Activated CD8-positive, alpha-beta memory T cell treated with anti-CD3 and anti-CD28 coated beads, Interleukin-2, amount 50 U/mL, for 4 hours (primary cell): ENCODE data around the gene LHX4.

Source experiments
- DNase-seq: peaks from one replicate; pipeline ENCODE4 v3.0.0-alpha.2; 2020

LHX4 gene

DNA sequence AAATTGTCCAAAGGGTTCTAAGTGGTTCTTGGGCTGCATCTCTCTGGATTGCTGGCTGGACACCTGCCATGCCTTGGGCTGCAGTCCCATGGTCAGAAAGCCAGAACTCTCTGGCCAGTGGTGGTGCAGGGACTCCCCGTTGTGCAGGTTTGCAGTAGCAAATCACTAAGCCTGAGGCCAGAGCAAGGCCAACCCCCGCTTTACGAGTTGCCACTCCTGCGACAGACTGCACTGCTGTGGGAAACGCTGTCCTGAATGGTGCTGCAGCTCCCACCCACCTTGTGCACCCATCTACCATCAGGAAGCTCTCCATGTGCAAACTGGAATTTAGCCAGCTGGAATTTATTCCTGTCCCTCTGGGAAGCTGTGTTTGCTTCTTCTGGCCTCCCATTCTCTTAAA is 45.7 kb downstream of the LHX4 start:
- no peak for DNase-seq

DNA sequence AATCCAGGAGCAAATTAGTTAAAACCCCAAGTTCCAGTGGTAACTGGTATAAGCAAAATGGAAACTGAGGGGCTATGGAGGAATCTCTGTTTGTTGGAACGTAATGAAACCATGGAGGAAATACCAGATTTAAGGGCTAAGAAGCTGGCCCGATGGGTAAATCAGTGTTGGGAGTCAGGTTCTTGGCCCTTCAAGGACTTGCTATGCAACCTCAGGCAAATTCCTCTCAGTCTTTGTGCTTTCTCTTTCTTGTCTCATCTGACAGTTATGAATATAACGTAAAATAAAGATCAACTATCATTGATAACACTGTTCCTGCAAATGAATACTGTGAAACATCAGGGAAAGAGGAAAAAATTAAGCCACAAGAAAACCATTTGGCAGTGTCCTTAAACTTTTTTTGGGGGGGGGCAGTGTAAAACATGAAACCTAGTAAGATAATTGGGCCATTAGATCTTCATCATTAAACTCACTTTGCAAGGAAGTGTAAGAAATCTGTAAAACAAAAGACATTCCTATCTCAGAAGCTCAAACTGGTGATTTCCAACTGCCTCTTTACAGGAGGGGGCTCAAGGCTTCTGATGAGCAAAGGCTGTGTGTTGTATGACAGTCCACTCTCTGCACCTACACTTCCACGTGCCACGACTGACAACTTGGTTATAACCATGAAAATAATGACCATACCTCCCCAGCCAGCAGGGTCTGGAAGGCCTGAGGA is 47.6 kb downstream of the LHX4 start:
- no peak for DNase-seq

DNA sequence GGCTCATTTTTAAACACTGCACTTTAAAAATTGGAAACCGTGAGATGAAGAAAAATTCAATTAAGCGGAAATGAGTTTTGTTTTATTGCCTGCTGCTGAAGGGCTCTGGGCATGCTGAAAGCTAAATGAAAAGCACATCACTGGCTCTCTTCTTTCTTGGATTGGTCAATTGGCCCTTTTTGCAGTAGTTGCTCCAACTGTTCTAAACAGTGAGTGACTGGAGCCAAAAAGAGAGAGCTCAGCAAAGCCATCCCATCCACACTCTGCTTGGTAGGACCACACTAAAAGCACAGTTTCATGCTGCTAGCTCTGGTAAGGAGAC is 48.1 kb downstream of the LHX4 start:
- no peak for DNase-seq

DNA sequence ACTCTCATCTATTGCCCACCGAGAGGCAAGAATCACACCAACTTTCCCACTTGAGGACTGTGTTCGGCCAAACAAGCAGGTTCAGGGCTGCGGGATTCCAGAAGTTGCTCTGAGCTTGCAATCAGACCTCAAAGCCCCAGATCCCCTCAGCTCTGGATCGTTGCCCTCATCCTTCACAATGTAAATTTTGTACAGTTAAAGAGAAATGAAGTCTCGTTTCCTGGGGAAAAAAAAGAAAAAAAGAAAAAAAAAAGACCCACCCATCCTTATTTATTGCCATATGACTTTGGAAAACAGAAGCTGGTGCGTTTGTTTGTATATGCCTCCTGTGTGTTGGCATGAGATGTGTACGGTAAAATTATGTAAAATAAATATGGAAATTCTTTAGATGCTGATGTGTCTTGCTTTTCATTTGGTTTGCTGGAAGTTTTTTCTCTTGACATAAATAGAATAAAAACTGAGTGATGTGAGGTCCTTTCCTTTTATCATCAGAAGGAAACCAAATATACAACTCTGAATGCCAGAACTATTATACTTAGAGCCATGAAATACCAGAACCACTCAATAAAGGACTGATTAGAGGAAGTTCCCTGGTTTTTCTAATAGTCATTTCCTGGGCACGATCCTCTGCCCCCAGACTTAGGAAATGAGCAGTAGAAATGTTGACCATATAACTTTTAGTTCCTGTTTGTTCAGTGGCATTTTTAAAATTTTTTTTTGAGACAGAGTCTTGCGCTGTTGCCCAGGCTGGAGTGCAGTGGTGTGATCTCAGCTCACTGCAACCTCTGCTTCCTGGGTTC is 48.7 kb downstream of the LHX4 start:
- DNase-seq, result no peak

DNA sequence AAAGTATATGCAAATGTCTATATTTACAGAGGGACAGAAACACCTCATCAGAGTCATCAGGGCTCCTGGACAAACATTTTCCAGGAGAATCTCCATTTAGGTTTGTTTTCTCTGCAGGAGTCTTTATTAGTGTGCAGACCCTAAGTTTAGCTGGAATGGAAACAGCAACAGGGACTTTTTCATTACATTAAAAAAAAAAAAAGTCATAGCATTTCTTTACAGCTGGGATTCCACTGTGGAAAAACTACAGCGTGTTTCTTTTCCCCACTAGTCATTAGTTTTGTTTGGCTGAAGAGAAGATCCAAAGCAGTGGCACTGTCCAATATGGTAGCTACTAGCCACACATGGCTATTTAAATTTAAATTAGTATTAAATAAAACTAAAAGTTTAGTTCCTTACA is 49.6 kb downstream of the LHX4 start:
- no peak for DNase-seq

DNA sequence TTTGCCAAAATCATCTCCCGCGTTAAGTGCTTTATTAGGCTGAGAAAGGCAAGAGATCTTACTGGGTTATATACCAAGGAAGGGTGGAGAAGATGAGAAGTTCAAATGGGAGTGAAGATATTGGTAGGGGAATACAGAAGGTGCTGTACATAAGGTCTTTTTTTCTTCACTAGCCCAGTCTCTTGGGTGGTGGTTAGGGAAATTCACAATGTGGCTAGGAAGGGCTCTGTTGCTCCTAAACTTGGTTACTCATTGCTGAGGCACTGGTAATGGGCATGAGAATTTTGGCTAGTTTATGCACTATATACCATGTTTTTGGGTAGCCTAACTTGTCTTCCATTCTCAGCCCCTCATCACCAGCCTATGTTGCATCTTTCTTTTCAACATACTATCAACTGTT is 50.6 kb downstream of the LHX4 start:
- DNase-seq, result no peak

DNA sequence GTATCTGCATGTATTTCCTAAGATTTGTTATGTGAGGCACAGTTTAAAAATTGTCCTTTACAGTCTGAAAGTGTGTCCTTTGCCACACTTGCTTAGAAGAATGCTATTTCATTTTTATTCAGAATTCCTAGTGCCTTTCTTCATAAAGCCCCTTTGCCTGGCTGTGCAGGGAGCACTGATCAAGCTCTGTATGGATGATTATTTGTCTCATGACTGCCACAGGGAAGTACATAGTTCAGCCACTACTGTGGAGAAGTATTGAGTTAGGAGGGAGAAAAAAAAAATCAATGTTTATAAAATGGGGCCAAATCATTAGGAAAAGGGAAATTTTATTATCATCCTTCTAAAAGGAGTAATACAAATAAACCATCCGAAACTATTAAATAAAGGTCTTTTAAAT is 51.4 kb downstream of the LHX4 start:
- DNase-seq, result no peak

DNA sequence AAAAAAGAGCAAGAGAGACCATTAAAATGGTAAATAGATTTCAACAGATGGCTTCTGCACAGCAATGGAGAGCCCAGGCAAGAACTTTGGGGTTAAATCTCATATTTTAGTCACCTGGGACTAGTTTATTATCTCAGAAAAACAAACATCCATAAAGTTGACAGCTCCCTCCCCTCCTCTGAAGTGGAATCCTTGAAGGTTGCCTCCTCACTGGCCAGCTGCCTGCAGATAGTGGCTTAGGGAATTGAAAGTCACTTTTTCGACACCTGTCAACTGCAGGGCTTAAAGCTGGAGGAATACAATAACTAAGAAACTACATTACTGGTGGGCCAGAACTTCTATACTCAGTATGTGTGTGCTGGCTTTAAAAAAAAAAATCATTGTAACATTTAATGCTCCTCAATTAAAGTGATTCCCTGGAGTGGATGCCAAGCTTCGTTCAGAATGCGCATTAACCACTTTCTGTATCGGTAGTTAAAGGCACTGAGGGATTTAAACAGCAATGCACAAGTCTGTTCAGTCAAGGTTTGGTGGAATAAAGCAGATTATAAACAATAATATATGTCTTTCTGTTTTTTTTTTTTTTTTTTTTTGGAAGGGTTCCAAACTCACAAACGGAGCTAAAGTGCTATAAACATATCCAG is 52.5 kb downstream of the LHX4 start:
- DNase-seq, result no peak

DNA sequence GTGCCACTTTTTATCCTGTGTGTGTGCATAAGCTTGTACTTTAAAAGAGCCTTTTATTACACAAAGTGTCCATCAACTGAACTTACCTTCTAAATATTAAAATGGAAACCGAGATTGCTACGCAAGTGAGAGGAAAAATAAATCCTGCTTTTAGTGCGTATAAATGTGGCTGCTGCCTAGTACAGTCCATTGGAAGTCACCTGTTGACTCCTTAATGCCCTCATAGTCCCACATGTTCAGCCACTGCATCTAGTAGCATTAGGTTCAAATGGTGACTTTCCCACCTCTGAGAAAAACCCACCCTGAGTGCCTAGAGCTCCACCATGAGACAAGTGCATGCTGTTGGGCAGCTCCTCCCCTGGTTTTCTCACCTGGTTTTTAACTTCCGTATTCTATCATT is 53.0 kb downstream of the LHX4 start:
- no peak for DNase-seq

DNA sequence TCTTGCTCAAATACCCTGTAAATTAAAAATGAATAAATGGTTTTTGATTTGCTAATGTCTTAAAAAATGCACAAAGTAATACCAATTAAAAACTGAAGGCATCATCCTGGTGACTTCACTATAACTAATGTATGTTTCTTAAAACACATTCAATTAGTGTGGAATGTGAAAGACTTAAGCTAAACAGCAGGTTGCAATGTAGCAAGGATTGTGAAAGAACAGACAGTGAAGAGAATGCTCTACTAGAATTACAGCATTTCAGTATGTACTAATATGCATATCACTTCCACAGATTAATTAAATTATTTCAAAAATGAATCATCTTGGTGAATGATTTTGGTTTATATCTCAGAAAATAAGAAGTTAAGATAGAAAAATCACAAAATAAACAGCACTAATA is 56.4 kb downstream of the LHX4 start:
- no peak for DNase-seq

DNA sequence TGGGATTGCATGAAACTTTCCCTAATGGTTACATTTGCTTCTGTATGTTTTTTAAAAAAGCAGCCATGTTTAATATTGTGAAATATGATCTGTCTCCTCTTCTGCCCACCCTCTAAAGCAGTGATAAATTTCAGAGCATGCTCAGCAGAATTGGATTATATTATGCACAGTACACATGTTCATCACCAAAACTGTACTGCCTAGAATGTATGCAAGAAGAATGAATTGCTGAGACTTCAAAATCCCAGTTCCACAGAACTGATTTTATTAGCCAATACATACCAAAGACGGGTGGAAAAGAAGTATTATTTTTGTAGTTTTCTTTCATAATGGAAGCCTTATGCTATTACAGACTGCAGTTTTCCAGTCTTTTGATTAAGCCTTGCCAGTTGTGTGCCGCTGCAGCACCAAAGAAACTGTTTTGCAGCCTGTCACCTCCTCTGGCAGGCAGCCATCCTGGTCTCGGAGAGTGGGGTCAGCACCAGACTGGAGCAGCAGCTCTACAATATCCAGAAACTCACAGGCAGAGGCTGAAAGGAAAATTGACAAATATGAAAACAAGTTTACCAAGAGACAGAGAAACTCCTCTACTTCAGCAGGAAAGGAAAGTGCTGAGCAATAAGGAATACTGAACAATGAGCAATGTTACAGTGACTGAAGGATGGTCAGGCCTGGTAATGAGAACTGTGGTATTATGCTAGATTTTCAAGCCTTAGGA is 58.1 kb downstream of the LHX4 start:
- no peak for DNase-seq

DNA sequence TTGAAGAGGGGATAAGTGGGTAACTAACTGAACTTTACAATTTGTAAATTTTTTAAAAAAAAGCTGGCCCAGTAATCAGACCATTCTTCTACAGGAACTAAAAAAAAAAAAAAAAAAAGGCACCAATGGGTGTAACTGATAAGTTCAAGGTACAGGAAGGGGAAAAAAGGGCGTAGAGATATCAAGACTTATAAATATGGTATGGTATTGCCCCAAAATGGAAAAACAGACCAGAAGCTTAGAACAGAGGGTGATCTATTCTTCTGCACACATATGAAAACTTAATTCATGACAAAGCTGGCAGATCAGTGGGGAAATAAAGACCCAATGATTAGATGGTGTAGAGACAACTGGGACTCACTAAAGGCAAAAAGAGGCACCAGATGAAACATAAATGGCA is 58.9 kb downstream of the LHX4 start:
- DNase-seq, result no peak

DNA sequence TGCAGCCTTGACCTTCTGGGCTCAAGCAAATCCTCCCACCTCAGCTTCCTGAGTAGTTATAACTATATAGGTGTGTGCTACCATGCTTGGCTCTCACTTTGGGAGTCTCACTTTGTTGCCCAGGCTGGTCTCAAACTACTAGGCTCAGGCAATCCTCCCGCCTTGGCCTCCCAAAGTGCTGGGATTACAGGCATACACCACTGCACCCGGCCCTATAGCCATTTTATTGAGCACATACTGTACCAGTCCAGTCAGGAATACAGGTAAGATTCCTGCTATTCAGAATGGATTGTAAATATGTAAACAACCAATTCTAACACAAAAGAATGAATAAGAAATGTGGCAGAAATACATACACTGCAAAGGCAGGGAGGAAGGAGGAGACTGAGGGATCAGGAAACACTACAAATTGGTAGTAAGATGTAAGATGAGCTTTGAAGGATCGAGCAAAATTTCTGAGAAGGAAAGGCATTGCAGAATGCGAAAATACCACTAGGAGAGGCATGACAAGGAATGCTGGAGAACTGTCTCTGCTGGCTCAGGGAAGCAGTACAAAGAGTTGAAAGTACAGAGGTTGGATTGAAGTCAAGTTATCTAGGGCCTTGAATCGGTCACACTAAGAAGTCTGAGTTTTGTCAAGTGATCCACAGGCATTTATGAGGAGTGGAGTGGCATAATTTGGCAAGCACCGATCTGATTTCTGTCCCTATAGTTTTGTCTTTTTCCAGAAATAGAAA is 60.4 kb downstream of the LHX4 start:
- DNase-seq, result no peak

DNA sequence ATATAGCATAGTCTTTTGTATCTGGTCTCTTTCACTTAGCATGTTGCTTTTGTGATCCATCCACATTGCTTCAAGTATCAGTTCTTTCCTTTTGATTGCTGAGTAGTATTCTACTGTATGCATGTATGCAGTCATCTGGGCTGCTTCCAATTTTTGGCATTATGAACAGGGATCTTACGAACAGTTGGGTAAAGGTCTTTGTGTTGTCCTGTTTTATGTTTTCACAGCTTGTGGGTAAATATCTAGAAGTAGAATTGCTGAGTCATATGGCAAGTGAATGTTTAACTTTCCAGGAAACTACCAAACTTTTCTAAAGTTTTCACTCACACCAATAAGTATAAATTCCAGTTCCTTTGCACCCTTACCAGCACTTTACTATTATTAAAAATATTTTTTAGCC is 60.9 kb downstream of the LHX4 start:
- DNase-seq, result no peak

DNA sequence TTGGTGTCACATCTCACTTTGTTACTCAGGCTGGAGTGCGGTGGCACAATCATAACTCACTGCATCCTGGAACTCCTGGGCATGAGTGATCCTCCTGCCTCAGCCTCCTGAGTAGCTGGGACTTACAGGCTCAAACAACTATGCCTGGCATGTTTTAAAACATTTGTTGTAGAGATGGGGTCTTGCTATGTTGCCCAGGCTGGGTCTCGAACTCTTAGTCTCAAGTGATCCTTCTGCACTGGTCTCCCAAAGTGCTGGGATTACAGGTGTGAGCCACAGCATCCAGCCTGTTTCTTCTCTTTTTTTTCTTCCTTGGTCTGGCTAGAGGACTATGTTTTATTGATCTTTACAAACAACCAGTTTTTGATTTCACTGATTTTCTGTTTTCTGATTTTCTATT is 64.6 kb downstream of the LHX4 start:
- no peak for DNase-seq

DNA sequence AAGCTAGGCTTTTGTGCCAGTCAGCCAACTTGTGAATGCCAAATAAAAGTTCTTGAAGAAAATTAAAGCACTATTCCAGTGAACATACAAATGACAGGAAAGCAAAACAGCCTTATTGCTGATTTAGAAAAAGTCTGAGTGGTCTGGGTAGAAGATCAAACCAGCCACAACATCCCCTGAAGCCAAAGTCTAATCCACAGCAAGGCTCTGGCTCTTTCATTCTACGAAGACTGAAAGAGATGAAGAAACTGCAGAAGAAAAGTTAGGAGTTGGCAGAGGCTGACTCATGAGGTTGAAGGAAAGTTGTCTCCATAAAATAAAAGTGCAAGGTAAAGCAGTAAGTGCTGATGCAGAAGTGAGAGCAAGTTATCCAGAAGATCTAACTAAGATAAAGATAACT is 65.9 kb downstream of the LHX4 start:
- no peak for DNase-seq

DNA sequence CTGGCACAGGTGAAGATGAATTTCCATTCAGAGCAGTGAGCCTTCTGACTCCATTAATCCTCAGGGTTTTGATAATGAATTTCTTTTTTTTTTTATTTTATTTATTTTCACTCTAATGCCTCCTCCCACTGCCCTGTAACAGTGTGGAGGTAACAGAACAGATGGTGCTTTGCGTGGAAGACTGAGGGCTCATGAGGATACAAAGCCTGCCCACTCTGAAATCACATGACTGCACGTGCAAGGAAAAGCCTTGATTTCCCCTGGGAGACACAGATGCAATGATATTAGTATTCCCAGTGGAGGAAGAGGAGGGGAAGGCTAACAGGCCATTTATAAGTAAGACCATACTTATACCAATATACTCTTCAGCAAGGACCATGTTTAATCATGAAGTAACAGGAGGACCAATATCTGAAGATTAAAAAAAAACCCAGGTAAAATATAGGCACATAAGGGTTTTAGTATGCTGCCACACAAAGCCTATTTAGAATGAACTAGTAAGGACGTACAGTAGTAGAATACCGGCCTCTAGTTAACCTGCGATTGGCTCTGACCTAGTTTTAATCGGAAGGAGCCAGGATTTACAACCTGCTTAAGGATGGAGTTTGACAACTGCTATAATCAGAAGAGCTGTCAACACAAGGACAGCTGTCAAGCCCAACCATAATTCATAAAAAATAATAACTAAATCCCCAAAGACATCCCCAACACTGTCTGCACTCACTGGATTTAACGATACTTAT is 69.6 kb downstream of the LHX4 start:
- DNase-seq, result no peak

DNA sequence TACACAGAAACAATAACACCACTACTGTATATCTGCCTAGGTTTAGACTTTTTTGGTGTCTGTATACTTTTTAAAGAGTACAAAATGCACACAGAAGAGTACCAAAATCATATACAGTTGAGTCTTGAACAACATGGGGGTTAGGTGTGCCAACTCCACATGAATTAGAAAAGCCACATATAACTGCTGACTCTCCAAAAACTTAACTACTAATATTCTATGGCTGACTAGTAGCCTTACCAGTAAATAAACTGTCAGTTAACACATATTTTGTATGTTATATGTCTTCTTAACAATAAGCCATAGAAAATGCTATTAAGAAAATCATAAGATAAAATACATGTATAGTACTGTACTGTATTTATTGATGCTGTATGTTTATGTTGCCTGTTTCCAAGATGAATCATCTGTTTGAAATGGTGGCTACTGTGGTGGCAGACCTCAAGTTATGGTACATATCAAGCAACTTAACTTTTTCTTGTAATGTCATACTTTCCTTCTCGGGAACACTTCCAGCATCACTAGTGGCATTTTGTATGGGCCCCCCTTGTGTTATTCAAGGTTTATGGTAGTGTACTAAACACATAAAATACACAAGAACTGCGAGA is 71.2 kb downstream of the LHX4 start:
- no peak for DNase-seq

DNA sequence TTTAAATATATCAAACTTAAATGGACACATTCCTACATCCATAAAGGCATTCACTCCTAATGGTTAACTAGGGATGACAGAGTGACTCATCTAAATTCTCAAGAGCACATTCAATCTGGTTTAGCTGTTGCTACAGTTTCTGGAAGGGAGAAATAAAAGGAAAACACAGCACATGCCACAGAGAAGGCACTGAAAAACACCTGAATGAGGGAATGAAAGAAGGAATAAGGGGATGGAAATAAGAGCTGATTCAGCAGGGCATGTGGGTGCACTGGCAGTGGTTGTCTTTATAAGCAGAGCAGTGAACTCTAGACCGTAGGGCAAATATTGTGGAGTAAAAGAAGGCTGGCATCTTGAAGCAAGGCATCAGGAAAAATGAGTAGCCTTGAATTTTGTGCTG is 79.3 kb downstream of the LHX4 start:
- DNase-seq, result no peak

DNA sequence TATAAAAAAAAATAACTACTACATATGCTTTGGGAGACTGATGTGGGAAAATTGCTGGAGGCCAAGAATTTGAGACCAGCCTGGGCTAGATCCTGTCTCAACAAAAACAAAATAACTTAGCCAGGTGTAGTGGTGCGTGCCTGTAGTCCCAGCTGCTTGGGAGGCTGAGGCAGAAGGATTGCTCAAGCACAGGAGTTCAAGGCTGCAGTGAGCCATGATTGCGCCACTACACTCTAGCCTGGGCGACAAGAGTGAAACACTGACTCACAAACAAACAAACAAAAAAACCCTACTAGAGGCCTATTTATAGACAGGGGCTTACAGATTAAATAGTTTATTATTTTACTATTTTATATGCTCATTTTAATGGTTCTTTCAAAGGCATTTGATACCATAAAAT is 80.0 kb downstream of the LHX4 start:
- no peak for DNase-seq

DNA sequence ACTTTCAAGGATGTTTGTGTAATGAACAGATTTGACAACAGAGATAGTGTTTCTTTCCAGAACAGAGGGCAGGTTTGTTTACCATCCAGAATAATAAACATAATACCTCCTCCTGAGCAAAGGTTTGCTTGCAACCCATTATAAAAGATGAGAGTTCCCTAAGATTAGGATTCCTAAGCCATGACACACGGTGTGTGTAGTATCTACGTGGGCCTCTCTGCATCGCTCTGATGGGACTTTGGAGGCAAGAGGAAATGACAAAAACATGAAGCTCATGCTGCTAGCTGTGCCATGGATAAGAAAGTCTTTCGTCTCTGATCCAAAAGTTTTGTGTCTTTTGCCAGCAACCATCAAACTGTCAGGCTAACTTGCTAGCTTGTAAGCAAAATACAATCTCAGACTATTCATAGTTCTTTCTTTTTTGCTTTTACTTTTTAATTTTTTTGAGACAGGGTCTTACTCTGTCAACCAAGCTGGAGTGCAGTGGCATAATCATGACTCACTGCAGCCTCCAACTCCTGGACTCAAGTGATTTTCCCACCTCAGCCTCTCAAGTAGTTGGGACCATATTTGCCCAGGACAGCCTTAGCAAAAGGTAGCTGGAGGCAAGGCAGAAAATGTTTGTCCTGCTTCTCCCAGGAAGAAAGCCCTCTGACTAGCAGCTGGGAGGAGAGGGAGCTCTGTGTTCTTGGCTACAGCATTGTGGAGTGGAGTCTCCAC is 81.1 kb downstream of the LHX4 start:
- DNase-seq, result no peak
